DMS79 treated with DMSO at 0.1 percent for 48 hours (cell line): ENCODE data around the gene BAIAP2.
A peak's percentile ranks its signal among the peaks of the same experiment; 100 is the strongest.

ENCODE experiments used
- DNase-seq: peaks from one replicate; lab custom pipeline; 2025; lab: John Stamatoyannopoulos, UW

BAIAP2 gene

GRCh38 chr17:81034779-81035520 is at the start of gene BAIAP2:
Gene BAIAP2, plus strand, starts transcription at chr17:81035151. Its CDS starts 104 bp downstream, at chr17:81035255.
- peak; percentile 67 for DNase-seq

GRCh38 chr17:80986046-80986445 is 48.9 kb upstream of the BAIAP2 start:
- no peak for DNase-seq

- no peak for DNase-seq
Observed at GRCh38 chr17:80986816-80987475, 48.0 kb upstream of the BAIAP2 start.

GRCh38 chr17:80987941-80988461 is 47.0 kb upstream of the BAIAP2 start:
- DNase-seq: no peak

GRCh38 chr17:80989586-80989913 is 45.4 kb upstream of the BAIAP2 start:
- no peak for DNase-seq

- no peak for DNase-seq
Observed at GRCh38 chr17:80990921-80991644, 43.9 kb upstream of the BAIAP2 start.

GRCh38 chr17:80991645-80992076 is 43.3 kb upstream of the BAIAP2 start, which contains the start of gene CHMP6:
Gene CHMP6, plus strand, starts transcription at chr17:80991841. Its CDS starts 78 bp downstream, at chr17:80991919.
- DNase-seq: peak; percentile 8

GRCh38 chr17:80992077-80992947 is 42.6 kb upstream of the BAIAP2 start:
- DNase-seq: no peak

GRCh38 chr17:80992948-80993624 is 41.9 kb upstream of the BAIAP2 start:
- DNase-seq: no peak

- DNase-seq: no peak
Observed at GRCh38 chr17:80995131-80995530, 39.8 kb upstream of the BAIAP2 start.

GRCh38 chr17:80996422-80997305 is 38.3 kb upstream of the BAIAP2 start:
- no peak for DNase-seq

GRCh38 chr17:80997424-80998117 is 37.4 kb upstream of the BAIAP2 start:
- DNase-seq: no peak

GRCh38 chr17:80998118-80998747 is 36.7 kb upstream of the BAIAP2 start:
- DNase-seq: no peak

GRCh38 chr17:80998748-80999535 is 36.0 kb upstream of the BAIAP2 start:
- DNase-seq: no peak

GRCh38 chr17:80999536-81000333 is 35.2 kb upstream of the BAIAP2 start:
- no peak for DNase-seq

GRCh38 chr17:81000334-81000630 is 34.7 kb upstream of the BAIAP2 start:
- no peak for DNase-seq

- DNase-seq: no peak
Observed at GRCh38 chr17:81000631-81001357, 34.2 kb upstream of the BAIAP2 start.
